Bronchial epithelial cell (primary cell): ENCODE measurements around the gene MDFI. TPM values are rescaled to one million over a fixed set of nuclear protein-coding genes. Genes with fewer than 3 reads are reported as not detected.
"Not testable (repeated sequence)": the region's sequence is repeated elsewhere in the genome, so short reads cannot be mapped to it uniquely, and the experiment has no call there.

ENCODE experiments used
- DNase-seq: peaks from one replicate; pipeline ENCODE4 v3.0.0-alpha.2; 2010; ENCODE audit warnings: low read depth
- FAIRE-seq: peaks from 2 replicates; lab custom pipeline; 2011; peaks lifted over from hg19 to GRCh38; lab: Jason Lieb, UNC
- H3K27me3 ChIP-seq: 2 replicates; pipeline ENCODE4 v1.5.1; 2011; ENCODE audit warnings: low read length; ENCODE audit not compliant: control insufficient read depth, insufficient read depth
- H3K36me3 ChIP-seq: 2 replicates; pipeline ENCODE4 v1.5.1; 2011; ENCODE audit warnings: low read length; ENCODE audit not compliant: control insufficient read depth, insufficient read depth
- H3K4me3 ChIP-seq: 2 replicates; pipeline ENCODE4 v1.5.1; 2011; ENCODE audit warnings: mild to moderate bottlenecking, low read depth, low read length, control low read depth
- CTCF ChIP-seq: IDR thresholded peaks from 2 replicates; pipeline ENCODE4 v1.5.1; 2011; ENCODE audit warnings: mild to moderate bottlenecking, moderate library complexity, low read length, control low read depth, inconsistent platforms; ENCODE audit not compliant: insufficient read depth, severe bottlenecking
- total RNA-seq: library from RNA; depleted of rRNA; stranded (reverse); fragments of >200 nt; gene quantifications from 2 replicates; pipeline ENCODE4 v1.2.1, GENCODE V29; 2014

Gene MDFI
- total RNA-seq, 1 donor from 2014 or later = 57.1 TPM

- no peak for TF ChIP-seq CTCF
- H3K36me3 ChIP-seq = no peaks in the 10 kb centered on the region
- H3K27me3 ChIP-seq = peaks cover 3% of the 10 kb centered on the region
- H3K4me3 ChIP-seq = no peak overlapping the region
- DNase-seq = no peak
- no peak for FAIRE-seq
These were observed 19.7 kb upstream of the MDFI start for GRCh38 chr6:41618598-41618997.

GRCh38 chr6:41619193-41619592 lies 19.1 kb upstream of the MDFI start:
- H3K36me3 ChIP-seq, H3K4me3 ChIP-seq, H3K27me3 ChIP-seq, FAIRE-seq, DNase-seq: not testable (repeated sequence)

GRCh38 chr6:41621367-41621766 lies 16.9 kb upstream of the MDFI start:
- no peaks in the 10 kb centered on the region for H3K27me3 ChIP-seq
- H3K36me3 ChIP-seq = no peaks in the 10 kb centered on the region
- H3K4me3 ChIP-seq = no peak overlapping the region
- FAIRE-seq (no peak), DNase-seq (no peak)
- TF ChIP-seq CTCF = no peak

- Histone ChIP-seq H3K4me3 (no peak overlapping the region), H3K27me3 (no peaks in the 10 kb centered on the region), H3K36me3 (no peaks in the 10 kb centered on the region)
- FAIRE-seq (no peak), DNase-seq (no peak)
- no peak for TF ChIP-seq CTCF
These were observed 16.5 kb upstream of the MDFI start for GRCh38 chr6:41621802-41622201.

GRCh38 chr6:41622206-41622988 lies 15.9 kb upstream of the MDFI start:
- no peak for TF ChIP-seq CTCF
- no peaks in the 10 kb centered on the region for H3K36me3 ChIP-seq
- H3K27me3 ChIP-seq = no peaks in the 10 kb centered on the region
- DNase-seq (no peak), FAIRE-seq (no peak)
- H3K4me3 ChIP-seq = no peak overlapping the region

- Histone ChIP-seq H3K4me3 (no peak overlapping the region), H3K36me3 (no peaks in the 10 kb centered on the region), H3K27me3 (no peaks in the 10 kb centered on the region)
- FAIRE-seq (no peak), DNase-seq (no peak)
- no peak for TF ChIP-seq CTCF
These were observed 14.9 kb upstream of the MDFI start for GRCh38 chr6:41623330-41623729.
